Neural crest cell (in vitro differentiated cells): Measurements from ENCODE around the gene VIPR2. TPM values are rescaled to one million over a fixed set of nuclear protein-coding genes. Genes with fewer than 3 reads are reported as not detected.

Experiments used
- DNase-seq: peaks from one replicate; pipeline ENCODE4 v3.0.0; 2021; ENCODE audit warnings: low read depth, mixed read lengths, low spot score
- H3K27ac Mint-ChIP-seq: one replicate; pipeline ENCODE4 v1.8.0; 2021; ENCODE audit warnings: mild to moderate bottlenecking, mixed read lengths; ENCODE audit not compliant: unreplicated experiment
- H3K27me3 Mint-ChIP-seq: 2 replicates; pipeline ENCODE4 v1.8.0; 2021; ENCODE audit warnings: low read depth, mild to moderate bottlenecking, mixed read lengths
- H3K36me3 Mint-ChIP-seq: 2 replicates; pipeline ENCODE4 v1.8.0; 2021; ENCODE audit warnings: low read depth, mild to moderate bottlenecking, mixed read lengths
- H3K4me1 Mint-ChIP-seq: 2 replicates; pipeline ENCODE4 v1.8.0; 2021; ENCODE audit warnings: mixed read lengths
- H3K4me3 Mint-ChIP-seq: one replicate; pipeline ENCODE4 v1.8.0; 2021; ENCODE audit warnings: mild to moderate bottlenecking, mixed read lengths
- H3K9me3 Mint-ChIP-seq: 2 replicates; pipeline ENCODE4 v1.8.0; 2021; ENCODE audit warnings: mixed read lengths
- total RNA-seq: library from RNA; stranded (reverse); gene quantifications from 2 replicates; pipeline ENCODE4 v1.2.1, GENCODE V29; 2021
- TF ChIP-seq, protein P1 (sequence below): fragments of 200-600 bp; sonication (generic); conservative IDR thresholded peaks from 2 replicates; pipeline ENCODE4 v1.5.0; 2021; ENCODE audit warnings: antibody characterized with exemption, mild to moderate bottlenecking

VIPR2 gene
- total RNA-seq, 1 donor from 2014 or later, result 0.16 TPM

DNA sequence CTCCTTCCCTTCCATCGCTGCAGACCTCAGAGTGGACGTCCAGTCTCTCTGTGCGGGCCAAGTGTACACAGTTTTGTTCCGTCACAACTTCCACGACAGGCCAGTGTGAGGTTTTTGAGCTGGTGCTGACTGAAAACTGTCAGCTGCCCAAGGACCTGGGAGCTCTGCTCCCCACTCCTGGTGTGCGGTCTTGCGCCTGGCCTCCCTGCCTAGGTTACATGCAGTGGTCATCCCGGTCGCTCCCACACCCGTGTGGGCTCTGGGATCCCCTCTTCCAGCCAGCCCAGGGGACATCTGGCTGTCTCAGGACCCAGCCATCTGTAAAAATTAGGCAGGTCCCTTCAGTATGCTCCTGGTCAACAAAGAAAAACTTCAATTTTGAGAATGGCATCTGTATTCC is 127.5 kb downstream of the VIPR2 start:
- H3K9me3 Mint-ChIP-seq, result no peaks in the 10 kb centered on the region
- TF ChIP-seq, protein P1, sequence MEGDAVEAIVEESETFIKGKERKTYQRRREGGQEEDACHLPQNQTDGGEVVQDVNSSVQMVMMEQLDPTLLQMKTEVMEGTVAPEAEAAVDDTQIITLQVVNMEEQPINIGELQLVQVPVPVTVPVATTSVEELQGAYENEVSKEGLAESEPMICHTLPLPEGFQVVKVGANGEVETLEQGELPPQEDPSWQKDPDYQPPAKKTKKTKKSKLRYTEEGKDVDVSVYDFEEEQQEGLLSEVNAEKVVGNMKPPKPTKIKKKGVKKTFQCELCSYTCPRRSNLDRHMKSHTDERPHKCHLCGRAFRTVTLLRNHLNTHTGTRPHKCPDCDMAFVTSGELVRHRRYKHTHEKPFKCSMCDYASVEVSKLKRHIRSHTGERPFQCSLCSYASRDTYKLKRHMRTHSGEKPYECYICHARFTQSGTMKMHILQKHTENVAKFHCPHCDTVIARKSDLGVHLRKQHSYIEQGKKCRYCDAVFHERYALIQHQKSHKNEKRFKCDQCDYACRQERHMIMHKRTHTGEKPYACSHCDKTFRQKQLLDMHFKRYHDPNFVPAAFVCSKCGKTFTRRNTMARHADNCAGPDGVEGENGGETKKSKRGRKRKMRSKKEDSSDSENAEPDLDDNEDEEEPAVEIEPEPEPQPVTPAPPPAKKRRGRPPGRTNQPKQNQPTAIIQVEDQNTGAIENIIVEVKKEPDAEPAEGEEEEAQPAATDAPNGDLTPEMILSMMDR, result no peak
- H3K4me1 Mint-ChIP-seq, result peaks cover 17% of the 10 kb centered on the region
- no peak for DNase-seq
- H3K4me3 Mint-ChIP-seq, result no peak overlapping the region
- H3K36me3 Mint-ChIP-seq, result no peaks in the 10 kb centered on the region
- H3K27me3 Mint-ChIP-seq, result peaks cover 11% of the 10 kb centered on the region
- no peak overlapping the region for H3K27ac Mint-ChIP-seq

DNA sequence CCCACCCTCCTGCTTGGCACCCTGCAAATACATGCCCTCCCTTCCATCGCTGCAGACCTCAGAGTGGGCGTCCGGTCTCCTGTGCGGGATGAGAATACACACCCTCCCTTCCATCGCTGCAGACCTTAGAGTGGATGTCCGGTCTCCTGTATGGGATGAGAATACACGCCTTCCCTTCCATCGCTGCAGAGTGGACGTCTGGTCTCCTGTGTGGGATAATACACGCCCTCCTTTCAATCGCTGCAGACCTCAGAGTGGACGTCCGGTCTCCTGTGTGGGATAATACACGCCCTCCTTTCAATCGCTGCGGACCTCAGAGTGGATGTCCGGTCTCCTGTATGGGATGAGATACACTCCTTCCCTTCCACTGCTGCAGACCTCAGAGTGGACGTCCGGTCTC is 128.1 kb downstream of the VIPR2 start:
- no peaks in the 10 kb centered on the region for H3K9me3 Mint-ChIP-seq
- no peak for DNase-seq
- H3K36me3 Mint-ChIP-seq, result no peaks in the 10 kb centered on the region
- no peak overlapping the region for H3K27ac Mint-ChIP-seq
- H3K4me3 Mint-ChIP-seq, result no peak overlapping the region
- TF ChIP-seq, protein P1, result no peak
- H3K27me3 Mint-ChIP-seq, result peaks cover 14% of the 10 kb centered on the region
- H3K4me1 Mint-ChIP-seq, result peaks cover 24% of the 10 kb centered on the region

DNA sequence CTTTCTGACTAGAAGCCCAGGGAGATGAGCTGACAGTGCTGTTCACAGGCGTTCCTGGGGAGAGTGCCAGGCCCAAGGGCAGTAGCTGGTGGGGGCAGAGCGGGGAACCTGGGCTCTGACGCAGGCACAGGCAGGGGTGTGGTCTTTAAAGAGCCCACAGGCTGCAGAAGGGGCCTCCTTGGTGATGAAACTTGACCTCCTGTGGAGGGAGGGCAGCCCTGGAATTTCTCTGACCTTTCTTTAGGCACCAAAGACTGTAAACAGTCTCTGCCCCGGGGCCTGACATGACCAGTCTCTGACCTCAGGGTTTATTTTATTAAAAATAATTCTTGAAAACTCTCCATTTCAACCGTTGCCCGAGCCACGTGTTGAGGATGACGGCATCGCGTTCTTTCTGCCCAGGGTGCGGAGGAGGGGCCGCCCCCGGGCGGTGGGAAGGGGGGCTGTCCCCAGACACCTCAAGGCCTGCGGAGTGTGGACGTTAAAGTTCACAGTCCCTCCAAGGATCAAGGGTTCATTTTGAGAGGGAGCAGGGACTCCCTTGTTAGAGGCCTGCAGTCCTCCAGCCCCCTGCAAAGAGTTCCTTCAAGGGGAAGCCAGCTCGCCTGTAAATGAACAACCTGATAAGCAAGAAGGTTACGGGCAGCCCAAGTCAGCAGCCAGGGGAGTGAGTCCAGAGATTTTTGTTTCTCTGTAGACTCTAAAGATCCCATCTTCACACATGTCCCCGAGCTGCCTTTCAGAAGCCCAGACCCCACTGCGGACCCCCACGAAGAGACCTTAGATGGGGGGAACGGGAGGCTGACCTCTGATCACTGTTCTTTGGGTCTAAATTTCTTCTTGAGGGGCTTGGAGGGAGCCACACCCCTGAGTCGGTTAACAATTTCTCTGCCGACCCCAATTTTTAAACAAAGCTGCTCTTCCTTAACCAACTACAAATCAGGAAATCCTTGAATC is 128.9 kb downstream of the VIPR2 start:
- Mint-ChIP-seq H3K9me3 (no peaks in the 10 kb centered on the region), H3K4me1 (peaks cover 28% of the 10 kb centered on the region), H3K27ac (no peak overlapping the region), H3K27me3 (peaks cover 22% of the 10 kb centered on the region), H3K4me3 (no peak overlapping the region), H3K36me3 (no peaks in the 10 kb centered on the region)
- TF ChIP-seq, protein P1, result no peak
- DNase-seq, result no peak

DNA sequence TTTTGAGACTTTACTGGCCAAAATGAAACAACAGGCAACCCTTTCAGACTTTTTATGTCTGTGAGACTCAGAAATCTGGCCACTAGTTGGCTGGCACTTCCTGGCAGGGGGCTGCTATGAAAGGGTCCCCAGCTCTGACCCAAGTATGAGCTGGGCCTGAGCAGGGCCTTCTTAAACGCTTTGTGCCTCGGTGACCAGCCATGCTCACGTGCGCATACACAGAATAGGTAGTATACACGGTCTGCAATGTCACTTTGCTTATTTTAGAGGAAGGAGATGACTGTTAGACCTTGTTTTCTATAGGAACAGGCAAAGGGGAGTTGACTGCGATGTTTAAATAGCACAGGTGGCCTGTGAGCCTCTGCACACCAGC is 129.6 kb downstream of the VIPR2 start:
- Mint-ChIP-seq H3K9me3 (no peaks in the 10 kb centered on the region), H3K27ac (no peak overlapping the region), H3K27me3 (peaks cover 26% of the 10 kb centered on the region), H3K4me3 (no peak overlapping the region), H3K4me1 (peaks cover 28% of the 10 kb centered on the region), H3K36me3 (no peaks in the 10 kb centered on the region)
- no peak for DNase-seq
- TF ChIP-seq, protein P1, result no peak

DNA sequence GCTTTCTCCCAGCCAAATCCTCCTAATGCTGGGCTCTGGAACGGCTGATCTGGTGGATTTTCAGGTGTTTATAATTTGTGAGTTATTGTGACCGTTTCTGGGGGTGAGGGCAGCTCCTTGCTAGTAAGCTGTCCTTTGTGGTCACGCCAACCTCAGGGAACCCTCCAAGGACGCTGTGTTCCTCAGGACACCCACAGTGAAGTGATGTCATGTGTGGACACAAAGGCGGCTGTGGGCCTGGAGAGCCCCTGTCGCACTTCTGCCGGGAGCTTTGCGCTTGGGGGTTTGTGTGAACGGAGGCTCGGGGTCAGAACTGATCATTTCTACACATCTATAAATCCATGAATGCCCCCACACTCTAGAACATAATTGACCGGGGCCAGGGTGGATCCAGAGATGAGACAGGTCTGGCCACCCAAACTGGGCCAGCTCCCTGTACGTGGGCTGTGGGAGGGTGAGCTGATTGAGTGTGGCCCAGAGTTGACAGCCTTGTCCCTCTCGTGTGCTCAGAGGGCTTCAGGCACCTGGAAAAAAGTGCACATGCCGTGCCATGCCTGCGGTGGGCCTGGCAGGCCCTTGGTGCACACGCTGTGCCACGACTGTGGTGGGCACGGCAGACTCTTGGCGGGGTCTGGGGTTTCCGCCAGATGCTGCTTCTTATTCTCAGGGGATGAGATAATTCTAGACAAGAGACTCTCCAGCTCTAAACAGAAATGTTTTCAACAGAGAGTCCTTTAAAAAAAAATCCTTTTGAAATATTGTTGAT is 130.2 kb downstream of the VIPR2 start:
- no peak overlapping the region for H3K27ac Mint-ChIP-seq
- peaks cover 26% of the 10 kb centered on the region for H3K27me3 Mint-ChIP-seq
- no peaks in the 10 kb centered on the region for H3K36me3 Mint-ChIP-seq
- no peaks in the 10 kb centered on the region for H3K9me3 Mint-ChIP-seq
- H3K4me3 Mint-ChIP-seq, result no peak overlapping the region
- H3K4me1 Mint-ChIP-seq, result peaks cover 28% of the 10 kb centered on the region
- no peak for DNase-seq
- TF ChIP-seq, protein P1, result no peak
